GM12892 (cell line): ENCODE data around the gene C3orf20.

Experiments
- POLR2A ChIP-seq: IDR thresholded peaks from 2 replicates; pipeline ENCODE4 v1.6.1; 2011; ENCODE audit warnings: low read depth, low read length, control low read depth
- POLR2AphosphoS5 ChIP-seq: IDR thresholded peaks from 2 replicates; pipeline ENCODE4 v1.6.1; 2011; ENCODE audit warnings: low read depth, low read length, control low read depth
- TAF1 ChIP-seq: IDR thresholded peaks from 2 replicates; pipeline ENCODE4 v1.6.1; 2011; ENCODE audit warnings: low read depth, mild to moderate bottlenecking, control low read depth, low read length, borderline replicate concordance

GRCh38 chr3:14640157-14640562 lies 34.8 kb upstream of the C3orf20 start:
- TF ChIP-seq POLR2AphosphoS5 = no peak
- TF ChIP-seq TAF1 = no peak
- TF ChIP-seq POLR2A = no peak
